OCI-LY1 (cell line): ENCODE data around the gene ADRA2A.

Experiments
- H2AFZ ChIP-seq: fragments of 200-600 bp; sonication (generic), shearing (Covaris generic); 2 replicates; pipeline ENCODE4 v1.6.0; 2014; ENCODE audit warnings: antibody characterized with exemption, mild to moderate bottlenecking, low read length
- H3F3A ChIP-seq: fragments of 200-600 bp; sonication (generic), shearing (Covaris generic); 2 replicates; pipeline ENCODE4 v1.6.0; 2014; ENCODE audit warnings: mild to moderate bottlenecking, antibody characterized with exemption, low read length, moderate library complexity; ENCODE audit not compliant: insufficient read depth
- H3K27ac ChIP-seq: fragments of 200-600 bp; sonication (generic); 2 replicates; pipeline ENCODE4 v1.5.1; 2014; ENCODE audit warnings: low read length, mixed run types, mild to moderate bottlenecking, low read depth; ENCODE audit not compliant: poor library complexity, severe bottlenecking
- H3K27me3 ChIP-seq: fragments of 200-600 bp; sonication (generic); 2 replicates; pipeline ENCODE4 v1.6.0; 2014; ENCODE audit warnings: antibody characterized with exemption, mild to moderate bottlenecking, low read length, moderate library complexity; ENCODE audit not compliant: insufficient read depth
- H3K36me3 ChIP-seq: fragments of 200-600 bp; sonication (generic); 2 replicates; pipeline ENCODE4 v1.6.1; 2014; ENCODE audit warnings: mild to moderate bottlenecking, antibody characterized with exemption, low read length, moderate library complexity, mixed read lengths; ENCODE audit not compliant: insufficient read depth
- H3K4me1 ChIP-seq: fragments of 200-600 bp; sonication (generic); 2 replicates; pipeline ENCODE4 v1.5.1; 2014; ENCODE audit warnings: mild to moderate bottlenecking, low read length, moderate library complexity; ENCODE audit not compliant: insufficient read depth, severe bottlenecking
- H3K4me2 ChIP-seq: fragments of 200-600 bp; sonication (generic), shearing (Covaris generic); 2 replicates; pipeline ENCODE4 v1.6.1; 2014; ENCODE audit warnings: low read length
- H3K4me3 ChIP-seq: fragments of 200-600 bp; sonication (generic); 2 replicates; pipeline ENCODE4 v1.5.1; 2014; ENCODE audit warnings: low read length, low read depth, mild to moderate bottlenecking, mixed read lengths; ENCODE audit not compliant: poor library complexity, severe bottlenecking
- H3K79me2 ChIP-seq: fragments of 200-600 bp; shearing (Covaris generic); 2 replicates; pipeline ENCODE4 v1.6.1; 2016; ENCODE audit warnings: mixed run types, low read length, mixed read lengths; ENCODE audit not compliant: insufficient read depth
- H3K9ac ChIP-seq: fragments of 200-600 bp; sonication (generic), shearing (Covaris generic); 2 replicates; pipeline ENCODE4 v1.6.1; 2014; ENCODE audit warnings: mild to moderate bottlenecking, low read length, mixed read lengths
- H3K9me2 ChIP-seq: fragments of 200-600 bp; sonication (generic), shearing (Covaris generic); 2 replicates; pipeline ENCODE4 v1.6.1; 2014; ENCODE audit warnings: low read depth, mild to moderate bottlenecking, low read length, mixed read lengths
- H3K9me3 ChIP-seq: fragments of 200-600 bp; shearing (Covaris generic); 2 replicates; pipeline ENCODE4 v1.6.1; 2014; ENCODE audit warnings: low read length, mixed read lengths
- H4K20me1 ChIP-seq: fragments of 200-600 bp; sonication (generic), shearing (Covaris generic); 2 replicates; pipeline ENCODE4 v1.6.0; 2016; ENCODE audit warnings: mild to moderate bottlenecking, low read length; ENCODE audit not compliant: insufficient read depth
- CTCF ChIP-seq: fragments of 200-600 bp; sonication (generic), shearing (Covaris generic); IDR thresholded peaks from 2 replicates; pipeline ENCODE4 v1.5.1; 2017; ENCODE audit warnings: mild to moderate bottlenecking, antibody characterized with exemption, low read length, moderate library complexity, mixed read lengths
- EZH2 ChIP-seq: fragments of 200-600 bp; sonication (generic), shearing (Covaris generic); IDR thresholded peaks from 2 replicates; pipeline ENCODE4 v1.8.0; 2017; ENCODE audit warnings: borderline replicate concordance, mixed run types, mild to moderate bottlenecking, antibody characterized with exemption, low read length, moderate library complexity, mixed read lengths

The ADRA2A gene

GRCh38 chr10:111093741-111094380, 17.0 kb downstream of the ADRA2A start:
- Histone ChIP-seq H3K79me2 (no peaks in the 10 kb centered on the region), H3F3A (no peaks in the 10 kb centered on the region), H3K36me3 (no peaks in the 10 kb centered on the region), H3K4me1 (no peaks in the 10 kb centered on the region), H4K20me1 (no peaks in the 10 kb centered on the region), H2AFZ (no peak overlapping the region), H3K9ac (no peak overlapping the region), H3K4me2 (no peak overlapping the region), H3K9me3 (no peaks in the 10 kb centered on the region), H3K27ac (no peak overlapping the region), H3K27me3 (0 out of 2 replicates have a peak, but pooled peaks cover 6% of the 10 kb centered on the region), H3K9me2 (no peaks in the 10 kb centered on the region), H3K4me3 (no peak overlapping the region)
- no peak for TF ChIP-seq EZH2
- TF ChIP-seq CTCF, result no peak

GRCh38 chr10:111098679-111099437, 22.0 kb downstream of the ADRA2A start:
- no peaks in the 10 kb centered on the region for H3K9me3 ChIP-seq

DNA sequence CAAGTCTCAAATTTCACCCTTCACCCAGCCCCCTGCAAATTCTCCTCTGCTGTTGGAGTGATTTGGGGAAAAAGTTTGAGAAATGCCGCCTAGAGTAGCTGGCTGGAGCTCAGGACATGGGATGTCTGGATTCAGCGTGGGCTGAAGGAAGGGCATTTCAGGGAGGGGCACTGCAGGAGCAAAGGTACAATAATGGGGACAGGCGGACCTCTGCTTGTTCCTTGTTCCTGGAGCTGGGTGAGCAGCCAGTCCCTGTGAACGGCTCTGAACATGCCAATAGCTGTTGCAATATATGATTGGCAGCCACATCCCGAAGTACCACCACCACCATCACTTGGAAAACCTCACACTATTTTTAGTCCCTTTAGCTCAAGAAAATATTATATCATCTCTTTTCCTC, 23.4 kb downstream of the ADRA2A start:
- H2AFZ ChIP-seq, result no peak overlapping the region
- no peak overlapping the region for H3K9ac ChIP-seq
- no peak overlapping the region for H3K4me2 ChIP-seq
- no peak overlapping the region for H3K27ac ChIP-seq
- no peak overlapping the region for H3K4me3 ChIP-seq
- H3K27me3 ChIP-seq, result peaks cover 4% of the 10 kb centered on the region; the same call in 1 of the 2 replicates
- no peak for TF ChIP-seq CTCF
- no peak for TF ChIP-seq EZH2
- no peaks in the 10 kb centered on the region for H3K9me2 ChIP-seq
- H3F3A ChIP-seq, result no peaks in the 10 kb centered on the region
- H3K36me3 ChIP-seq, result no peaks in the 10 kb centered on the region
- no peaks in the 10 kb centered on the region for H3K79me2 ChIP-seq
- no peaks in the 10 kb centered on the region for H4K20me1 ChIP-seq
- no peaks in the 10 kb centered on the region for H3K9me3 ChIP-seq
- no peaks in the 10 kb centered on the region for H3K4me1 ChIP-seq

More at GRCh38 chr10:111098679-111099437, 22.0 kb downstream of the ADRA2A start:
- Histone ChIP-seq H2AFZ (no peak overlapping the region), H3K9me2 (no peaks in the 10 kb centered on the region), H3K9ac (no peak overlapping the region), H3F3A (no peaks in the 10 kb centered on the region), H3K27ac (no peak overlapping the region), H3K4me1 (no peaks in the 10 kb centered on the region), H3K4me3 (no peak overlapping the region), H4K20me1 (no peaks in the 10 kb centered on the region), H3K4me2 (no peak overlapping the region), H3K27me3 (peaks cover 4% of the 10 kb centered on the region; the same call in 1 of the 2 replicates), H3K36me3 (no peaks in the 10 kb centered on the region), H3K79me2 (no peaks in the 10 kb centered on the region)
- TF ChIP-seq CTCF (no peak), EZH2 (no peak)
